Middle frontal gyrus (tissue), 1 donor: Measurements from ENCODE around the gene TNFAIP2.

ENCODE experiments used
- DNase-seq: peaks from one replicate; pipeline ENCODE4 v3.0.0-alpha.2; 2015; ENCODE audit warnings: low spot score; ENCODE audit errors: extremely low spot score

TNFAIP2 gene

DNA sequence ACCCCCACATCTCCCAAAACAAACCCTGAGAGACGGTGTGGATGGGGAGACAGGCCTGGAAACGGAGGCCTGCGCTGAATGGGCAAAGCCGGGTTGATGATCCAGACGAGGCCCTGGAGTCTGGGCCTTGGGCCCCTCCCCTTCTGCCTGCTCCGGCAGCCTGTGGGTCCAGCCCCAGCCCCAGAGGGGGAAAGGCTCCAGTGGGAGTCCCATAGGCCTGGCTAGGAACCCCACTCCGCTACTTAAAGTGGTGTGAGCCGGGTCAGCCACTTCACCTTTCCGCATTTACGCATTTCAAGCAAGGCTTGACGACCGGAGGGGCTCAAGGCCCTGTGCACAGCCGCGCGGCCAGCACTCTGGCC, 695 bp upstream of the TNFAIP2 start:
- no peak for DNase-seq

DNA sequence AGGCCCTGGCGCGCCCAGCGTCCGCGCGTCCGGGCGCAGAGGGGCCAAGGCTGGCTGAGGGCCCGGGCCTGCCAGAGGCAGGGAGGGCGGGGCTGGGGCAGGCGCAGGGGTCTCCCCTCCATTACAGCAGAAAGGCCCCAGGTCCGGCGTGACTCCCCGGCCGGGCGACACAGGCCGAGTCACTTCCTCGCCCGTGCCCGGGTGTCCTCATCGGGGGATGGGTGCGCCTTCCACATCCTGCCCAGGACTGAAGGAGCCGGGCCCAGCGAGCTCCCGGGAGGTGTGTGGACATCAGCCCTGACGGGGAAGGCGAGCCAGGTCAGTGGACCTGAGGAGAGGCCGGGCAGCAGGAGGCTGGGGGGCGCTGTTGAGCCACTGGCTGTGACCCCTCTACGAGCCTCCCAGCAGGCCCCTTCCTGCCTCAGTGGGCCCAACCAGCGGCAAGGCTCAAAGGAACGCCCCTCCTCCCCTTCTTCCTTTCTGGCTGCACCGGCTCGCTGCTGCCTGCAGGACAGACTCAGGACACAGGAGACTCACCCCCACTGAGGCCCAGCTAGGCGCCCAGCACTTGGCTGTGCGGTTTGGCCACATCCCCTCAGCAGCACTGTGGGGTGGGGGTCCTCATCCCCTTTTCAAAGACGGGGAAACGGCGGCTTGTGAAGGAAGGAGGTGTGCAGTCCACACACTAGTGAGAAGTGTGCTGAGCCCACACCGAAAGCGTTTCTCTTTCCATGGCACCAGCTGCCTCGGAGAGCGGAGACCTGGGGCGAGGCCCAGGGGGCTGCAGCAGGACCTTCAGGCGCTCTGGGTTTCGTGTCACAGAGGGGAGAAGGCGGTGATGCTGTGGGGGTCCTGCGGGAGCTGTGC, 606 bp downstream of the TNFAIP2 start:
- no peak for DNase-seq

DNA sequence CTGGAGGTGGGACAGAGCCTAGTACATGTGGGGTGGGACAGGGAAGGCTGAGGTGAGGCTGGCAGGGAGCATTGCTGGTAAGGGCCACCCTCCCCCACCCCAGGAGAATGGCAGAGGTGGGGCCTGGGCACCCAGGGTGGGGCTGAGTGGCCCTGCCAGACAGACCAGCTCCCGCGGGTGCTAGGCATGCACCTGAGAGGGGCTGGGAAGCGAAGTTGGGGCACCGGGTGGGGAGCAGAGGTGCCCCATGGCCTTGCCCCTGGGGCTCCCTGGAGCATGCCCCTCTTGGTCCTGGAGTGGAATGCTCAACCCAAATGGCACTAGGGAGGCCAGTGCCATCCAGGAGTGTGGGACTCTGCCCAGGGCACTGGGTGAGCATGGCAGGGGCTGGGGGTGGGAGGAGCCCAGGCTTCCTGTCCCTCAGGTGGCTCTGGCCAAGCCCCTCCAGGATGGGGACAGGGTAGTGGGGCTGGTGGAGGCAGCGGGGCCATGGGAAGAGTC, 1.3 kb downstream of the TNFAIP2 start:
- no peak for DNase-seq

GRCh38 chr14:103125098-103126070, 2.1 kb downstream of the TNFAIP2 start:
- DNase-seq: no peak

DNA sequence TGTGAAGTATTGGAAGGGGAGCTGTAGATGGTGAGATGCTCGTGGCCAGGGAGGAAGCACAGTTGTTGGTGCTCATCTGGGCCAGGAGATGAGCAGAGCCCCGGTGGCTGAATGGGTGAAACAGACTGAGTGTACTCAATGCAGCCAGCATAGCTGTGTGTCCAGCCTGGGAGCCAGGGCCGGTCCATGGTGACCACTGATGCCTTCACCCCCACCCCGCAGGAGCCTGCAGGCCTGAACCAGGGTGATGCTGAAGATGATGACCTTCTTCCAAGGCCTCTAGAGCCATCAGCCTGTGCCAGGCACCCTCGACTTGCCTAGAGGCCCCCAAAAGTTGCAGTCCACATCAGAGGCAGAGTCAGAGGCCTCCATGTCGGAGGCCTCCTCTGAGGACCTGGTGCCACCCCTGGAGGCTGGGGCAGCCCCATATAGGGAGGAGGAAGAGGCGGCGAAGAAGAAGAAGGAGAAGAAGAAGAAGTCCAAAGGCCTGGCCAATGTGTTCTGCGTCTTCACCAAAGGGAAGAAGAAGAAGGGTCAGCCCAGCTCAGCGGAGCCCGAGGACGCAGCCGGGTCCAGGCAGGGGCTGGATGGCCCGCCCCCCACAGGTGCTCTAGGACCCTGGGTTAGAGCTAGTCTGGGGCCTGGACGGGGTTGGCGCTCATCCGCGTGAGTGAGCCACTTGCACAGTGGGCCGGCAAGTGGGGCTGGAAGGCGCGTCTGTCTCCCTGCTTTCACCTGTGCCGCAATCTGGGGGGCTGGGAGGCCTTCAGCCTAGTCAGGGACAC, 3.0 kb downstream of the TNFAIP2 start:
- DNase-seq: no peak

GRCh38 chr14:103126873-103127304, 3.6 kb downstream of the TNFAIP2 start:
- no peak for DNase-seq

GRCh38 chr14:103127356-103127755, 4.1 kb downstream of the TNFAIP2 start:
- DNase-seq: no peak

GRCh38 chr14:103127861-103128598, 4.8 kb downstream of the TNFAIP2 start:
- no peak for DNase-seq

DNA sequence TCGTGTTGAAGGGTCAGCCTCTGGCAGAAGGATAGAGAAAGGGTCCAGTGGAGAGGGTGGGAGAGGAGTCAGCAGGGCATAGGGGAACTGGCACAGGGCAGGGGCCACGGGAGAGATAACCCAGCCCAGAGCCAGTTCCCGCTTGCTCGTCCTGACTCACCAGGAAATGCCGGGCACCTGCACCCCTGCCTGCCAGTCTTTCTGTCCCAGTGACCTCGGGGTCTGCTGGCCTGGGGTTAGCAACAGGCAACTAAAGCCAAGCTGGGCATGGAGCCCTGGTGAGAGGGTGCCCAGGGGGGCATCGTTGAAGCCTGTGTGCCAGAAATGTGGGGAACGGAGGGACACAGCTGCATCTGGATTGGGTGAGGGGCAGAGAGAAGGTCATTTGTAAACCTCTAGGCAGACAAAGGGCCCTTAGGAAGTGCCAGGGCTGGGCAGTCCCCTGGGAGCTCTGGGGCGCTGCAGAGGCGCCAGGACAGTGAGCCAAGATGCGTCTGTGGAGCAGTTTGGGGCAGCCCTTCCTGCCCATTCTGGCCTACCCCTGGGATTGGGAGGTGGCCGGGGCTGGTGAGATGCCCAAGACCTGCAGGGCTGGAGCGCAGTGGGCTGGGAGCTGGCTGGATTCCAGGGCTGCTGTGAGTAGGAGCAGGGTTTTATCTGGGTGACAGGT, 5.5 kb downstream of the TNFAIP2 start:
- no peak for DNase-seq

DNA sequence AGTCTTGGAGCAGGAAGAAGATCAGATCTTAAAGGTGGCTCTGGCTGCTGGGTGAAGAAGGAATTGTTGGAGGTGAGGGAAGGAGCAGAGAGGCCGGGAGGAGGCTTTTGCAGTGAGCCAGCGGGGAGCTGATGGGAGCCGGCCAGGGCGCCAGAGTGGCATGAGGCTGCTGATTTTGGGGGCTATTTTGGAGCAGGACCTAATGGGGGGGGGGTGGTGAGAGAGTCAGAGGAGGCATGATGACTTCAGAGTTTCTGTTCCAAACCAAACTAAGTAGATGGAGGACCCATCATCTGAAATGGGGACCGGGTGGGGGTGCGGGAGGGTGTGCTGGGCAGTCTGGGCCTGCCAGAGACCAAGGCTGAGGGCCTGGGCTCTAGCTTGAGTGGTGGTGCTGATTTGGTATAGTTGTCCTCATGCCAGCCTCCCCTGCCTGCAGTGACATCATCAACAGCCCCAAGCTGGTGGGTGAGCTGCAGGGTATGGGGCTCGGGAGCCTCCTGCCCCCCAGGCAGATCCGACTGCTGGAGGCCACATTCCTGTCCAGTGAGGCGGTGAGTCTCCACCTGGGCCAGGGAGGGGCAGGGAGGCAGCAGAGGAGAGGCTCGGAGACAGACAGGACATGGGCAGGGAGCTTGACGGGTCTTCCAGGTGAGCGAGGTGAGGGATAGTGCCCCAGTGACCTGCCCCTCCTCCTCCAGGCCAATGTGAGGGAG, 6.2 kb downstream of the TNFAIP2 start:
- no peak for DNase-seq

DNA sequence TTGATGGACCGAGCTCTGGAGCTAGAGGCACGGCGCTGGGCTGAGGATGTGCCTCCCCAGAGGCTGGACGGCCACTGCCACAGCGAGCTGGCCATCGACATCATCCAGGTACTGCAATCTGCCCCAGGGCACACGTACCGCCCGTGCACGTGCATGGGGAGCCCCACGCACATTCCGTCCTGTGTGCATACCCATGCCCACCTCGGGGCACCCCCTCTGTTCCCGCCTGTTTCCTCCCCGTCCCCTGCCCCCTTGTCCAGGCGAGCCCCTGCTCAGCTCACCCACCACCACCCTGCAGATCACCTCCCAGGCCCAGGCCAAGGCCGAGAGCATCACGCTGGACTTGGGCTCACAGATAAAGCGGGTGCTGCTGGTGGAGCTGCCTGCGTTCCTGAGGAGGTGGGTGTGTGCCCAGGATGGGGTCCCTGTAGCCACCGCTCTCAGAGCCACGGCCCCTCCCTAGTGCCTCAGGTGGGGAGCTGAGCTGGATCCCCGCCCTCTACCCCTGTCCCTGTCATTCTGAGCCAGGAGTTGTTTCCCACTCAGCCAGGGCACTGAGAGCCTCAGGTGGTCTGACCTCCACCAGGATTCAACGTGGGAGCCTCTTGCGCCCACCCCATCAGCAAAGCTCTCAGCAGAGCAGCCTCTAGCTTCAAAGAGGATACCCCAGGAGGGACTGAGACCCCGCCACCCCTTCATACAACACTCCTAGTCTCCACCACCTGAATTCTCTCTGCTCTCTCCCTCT, 6.9 kb downstream of the TNFAIP2 start:
- no peak for DNase-seq

DNA sequence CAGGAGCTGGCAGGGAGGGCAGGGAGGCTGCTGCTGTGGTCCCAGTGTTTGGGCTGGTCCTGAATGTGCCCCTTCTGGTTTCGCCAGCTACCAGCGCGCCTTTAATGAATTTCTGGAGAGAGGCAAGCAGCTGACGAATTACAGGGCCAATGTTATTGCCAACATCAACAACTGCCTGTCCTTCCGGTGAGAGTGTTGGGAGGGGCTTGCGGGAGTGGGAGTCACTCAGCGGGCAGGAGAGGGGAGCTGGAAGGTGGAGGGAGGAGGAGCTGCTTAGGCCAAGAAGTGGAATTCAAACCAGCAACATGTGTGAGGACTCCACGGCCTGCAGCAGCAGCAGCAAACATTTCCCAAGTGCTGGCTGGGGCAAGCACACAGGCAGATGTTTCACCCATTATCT, 7.7 kb downstream of the TNFAIP2 start:
- no peak for DNase-seq

DNA sequence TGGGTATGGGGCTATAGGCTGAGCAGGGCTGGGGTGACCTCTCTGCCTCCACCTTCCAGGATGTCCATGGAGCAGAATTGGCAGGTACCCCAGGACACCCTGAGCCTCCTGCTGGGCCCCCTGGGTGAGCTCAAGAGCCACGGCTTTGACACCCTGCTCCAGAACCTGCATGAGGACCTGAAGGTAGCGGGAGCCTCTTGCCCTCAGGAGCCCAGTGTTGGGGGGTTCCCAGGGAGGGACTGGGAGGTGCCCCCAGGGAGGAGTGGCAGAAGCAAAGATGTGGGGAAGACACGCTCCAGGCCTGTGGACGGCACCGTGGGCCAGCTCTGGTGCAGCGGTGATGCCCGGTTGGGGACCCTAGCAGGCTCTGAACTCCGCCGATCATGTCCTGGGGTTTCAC, 8.3 kb downstream of the TNFAIP2 start:
- no peak for DNase-seq

GRCh38 chr14:103132381-103133209, 9.3 kb downstream of the TNFAIP2 start:
- no peak for DNase-seq

DNA sequence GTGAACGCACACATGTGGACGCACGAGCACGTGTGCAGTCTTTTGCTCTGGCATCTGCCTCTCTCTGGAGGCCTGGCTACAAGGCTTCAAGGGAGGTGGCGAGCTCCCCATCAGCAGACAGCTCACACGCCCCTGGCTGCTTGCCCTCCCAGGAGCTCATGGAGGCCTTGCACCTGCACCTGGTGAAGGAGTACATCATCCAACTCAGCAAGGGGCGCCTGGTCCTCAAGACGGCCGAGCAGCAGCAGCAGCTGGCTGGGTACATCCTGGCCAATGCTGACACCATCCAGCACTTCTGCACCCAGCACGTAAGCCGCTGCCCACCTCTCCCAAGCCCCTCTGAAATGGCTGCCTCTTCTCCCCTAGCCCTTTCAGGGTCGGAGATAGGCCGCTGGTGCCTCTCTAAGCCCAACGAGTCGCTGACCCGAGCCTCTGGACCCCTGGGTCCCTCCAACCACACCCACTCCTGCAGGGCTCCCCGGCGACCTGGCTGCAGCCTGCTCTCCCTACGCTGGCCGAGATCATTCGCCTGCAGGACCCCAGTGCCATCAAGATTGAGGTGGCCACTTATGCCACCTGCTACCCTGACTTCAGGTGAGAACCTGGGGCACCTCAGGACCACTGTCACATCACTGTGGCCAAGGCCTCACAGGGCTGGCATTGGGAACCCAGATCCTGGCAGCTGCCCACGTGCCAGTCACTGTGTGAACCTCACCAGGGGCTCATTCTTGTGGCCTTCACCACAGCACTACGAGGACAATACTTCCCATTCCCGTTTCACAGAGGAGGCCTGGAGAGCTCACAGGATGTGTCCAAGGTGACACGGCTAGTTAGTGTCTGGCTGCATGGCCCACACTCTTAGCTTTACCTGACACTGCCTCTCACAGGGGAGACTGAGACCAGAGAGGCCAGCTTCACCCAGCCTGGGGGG, 10.2 kb downstream of the TNFAIP2 start:
- no peak for DNase-seq

DNA sequence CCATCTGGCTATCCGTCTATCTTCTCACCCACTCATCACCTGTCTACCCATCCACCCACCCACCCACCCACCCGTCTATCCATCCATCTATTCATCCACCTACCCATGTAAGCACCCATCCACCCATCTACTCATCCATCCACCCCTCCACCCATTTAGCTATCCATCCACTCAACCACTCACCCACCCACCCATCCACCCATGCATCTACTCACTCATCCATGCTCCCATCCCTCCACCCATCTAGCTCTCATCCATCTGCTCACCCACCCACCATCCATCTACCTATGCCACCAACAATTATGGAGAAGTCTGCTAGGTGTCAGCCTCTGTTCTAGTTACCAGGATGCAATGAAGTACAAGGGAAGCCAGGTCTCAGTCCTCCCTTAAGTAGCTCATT, 11.1 kb downstream of the TNFAIP2 start:
- DNase-seq: no peak

GRCh38 chr14:103134919-103135318, 11.7 kb downstream of the TNFAIP2 start:
- no peak for DNase-seq
